ENCODE measurements around the gene FAM120B.

FAM120B gene

DNA sequence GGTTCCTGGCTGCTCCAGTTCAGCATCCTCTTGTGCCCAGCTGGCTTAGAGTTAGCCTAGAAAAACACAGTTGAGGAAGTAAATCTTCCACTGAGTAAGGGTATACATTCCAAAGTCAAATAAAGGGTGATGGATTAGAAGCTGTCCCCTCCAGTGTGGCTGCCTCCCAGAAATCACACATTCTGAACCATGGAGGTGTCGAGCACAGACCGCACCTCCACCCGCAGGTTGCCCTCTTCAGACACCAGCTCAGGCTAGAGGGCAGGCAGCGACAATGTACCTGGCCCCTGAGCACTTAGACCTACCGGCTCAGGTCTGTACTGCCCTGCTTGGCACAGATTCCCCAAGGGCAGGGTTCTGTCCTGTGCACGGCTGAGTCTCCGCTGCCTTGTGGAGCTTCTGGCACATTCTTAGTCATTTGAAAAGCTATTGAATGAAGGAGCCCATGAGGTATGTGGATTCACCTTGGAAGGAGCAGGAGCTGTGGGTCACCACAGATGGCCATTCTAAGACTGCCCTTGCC lies 118.1 kb downstream of the FAM120B start:
- no peak for DNase-seq

GRCh38 chr6:170429450-170429849 lies 122.9 kb downstream of the FAM120B start:
- DNase-seq = no peak

GRCh38 chr6:170433163-170434116 lies 126.9 kb downstream of the FAM120B start:
- DNase-seq = no peak

DNA sequence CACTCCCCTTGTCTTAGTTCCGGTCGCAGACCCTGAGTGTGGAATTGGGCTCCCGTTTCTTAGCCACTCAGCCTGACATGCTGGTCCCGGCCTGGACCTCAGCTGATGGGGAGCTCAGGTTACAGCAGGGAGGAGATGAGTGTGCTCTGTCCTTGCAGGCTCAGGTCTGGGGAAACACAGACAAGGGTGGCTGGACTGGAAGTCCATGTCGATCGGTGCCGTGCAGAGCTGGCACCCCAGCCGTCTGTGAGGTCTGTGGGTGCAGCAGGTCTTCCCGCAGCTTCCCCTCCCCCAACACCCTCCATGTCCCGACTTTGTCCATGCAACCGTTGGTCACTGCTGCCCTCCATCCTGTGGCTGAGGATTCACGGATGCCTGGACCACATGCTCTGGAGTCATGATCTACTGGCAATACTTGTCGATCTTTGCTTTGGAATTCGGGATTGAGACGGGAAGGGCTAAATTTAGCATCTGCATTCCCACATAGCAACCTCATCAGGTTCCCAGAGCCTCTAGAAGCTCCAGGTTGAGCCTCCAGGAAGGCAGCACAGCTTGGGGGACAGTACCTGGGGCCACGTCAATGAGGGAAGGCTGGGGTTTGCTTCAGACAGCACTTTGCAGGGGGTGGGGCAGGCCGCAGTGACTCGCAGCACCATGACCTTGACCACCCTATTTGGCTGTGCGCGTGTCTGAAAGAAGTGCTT lies 127.7 kb downstream of the FAM120B start:
- DNase-seq = no peak

DNA sequence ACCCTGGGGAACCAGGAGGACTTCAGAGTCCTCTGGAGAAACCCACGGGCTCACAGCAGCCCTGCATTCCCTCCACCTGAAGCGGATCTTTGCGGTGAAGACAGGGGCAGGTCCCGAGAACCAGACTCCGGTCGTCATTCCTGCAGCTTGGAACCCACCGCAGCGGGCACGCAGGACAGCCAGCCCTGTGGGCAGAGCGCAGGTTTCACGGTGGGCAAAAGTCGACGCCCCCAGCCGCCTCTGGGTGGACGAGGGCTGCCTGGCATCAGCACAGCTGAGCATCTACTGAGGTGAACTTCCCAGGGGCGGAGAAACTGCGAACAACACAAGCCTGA lies 128.2 kb downstream of the FAM120B start:
- no peak for DNase-seq

GRCh38 chr6:170435766-170436165 lies 129.2 kb downstream of the FAM120B start:
- no peak for DNase-seq

DNA sequence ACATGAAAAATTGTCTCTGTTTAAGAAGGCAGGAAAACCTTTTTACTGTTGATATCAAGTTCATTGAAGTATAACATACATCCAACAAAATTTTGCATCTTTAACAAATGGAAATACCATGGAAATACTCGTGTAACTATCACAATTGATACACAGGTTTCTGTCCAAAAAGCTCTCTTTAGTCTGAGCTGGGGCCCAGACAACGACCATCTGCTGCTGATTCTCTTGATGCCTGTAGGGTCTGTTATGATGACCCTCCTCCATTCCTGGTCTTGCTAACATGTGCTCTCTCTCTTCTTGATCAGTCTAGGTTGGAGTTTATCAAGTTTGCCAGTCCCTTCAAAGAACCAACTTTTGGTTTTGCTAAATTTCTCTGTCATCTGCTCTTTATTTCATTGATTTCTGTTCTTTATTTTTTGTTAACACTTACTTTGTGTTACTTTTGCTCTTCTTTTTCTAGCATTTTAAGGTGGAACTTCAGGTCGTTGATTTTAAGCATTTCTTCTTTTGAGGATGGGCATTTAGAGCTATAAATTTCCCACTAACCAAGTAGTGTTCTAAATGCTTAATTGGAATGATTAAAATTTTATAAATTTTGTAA lies 129.8 kb downstream of the FAM120B start:
- no peak for DNase-seq

DNA sequence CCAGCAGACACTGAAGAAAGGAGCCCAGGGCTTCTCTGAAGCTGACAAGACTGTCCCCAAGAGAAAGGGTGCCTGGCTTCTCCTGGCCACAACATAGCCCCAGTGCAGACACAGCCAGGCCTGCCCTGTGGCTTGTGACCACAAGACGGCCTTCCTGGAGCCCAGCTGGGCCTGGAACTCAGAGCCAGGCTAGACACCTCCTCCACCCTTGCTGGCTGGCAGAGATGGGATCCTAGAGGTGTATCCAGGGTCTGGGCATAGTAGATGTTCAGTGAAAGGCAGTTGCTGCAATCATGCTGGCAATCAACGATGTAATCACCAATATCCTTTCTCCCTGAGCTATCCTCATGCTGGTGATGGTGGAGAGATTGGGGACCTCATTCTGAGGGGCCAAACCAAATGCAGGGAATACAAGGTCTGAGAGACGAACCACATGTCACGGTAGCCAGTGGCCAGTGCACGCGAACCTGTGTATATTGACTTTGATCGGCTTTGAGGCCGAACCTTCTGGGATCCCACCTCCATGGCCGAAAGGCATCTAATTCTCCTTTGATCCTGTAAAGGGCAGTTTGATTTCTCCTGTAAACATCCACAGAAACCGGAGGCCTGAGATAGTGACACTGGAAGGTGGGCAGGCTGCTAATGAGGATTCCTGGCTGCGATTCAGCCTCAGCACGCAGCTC lies 131.3 kb downstream of the FAM120B start:
- DNase-seq = no peak

DNA sequence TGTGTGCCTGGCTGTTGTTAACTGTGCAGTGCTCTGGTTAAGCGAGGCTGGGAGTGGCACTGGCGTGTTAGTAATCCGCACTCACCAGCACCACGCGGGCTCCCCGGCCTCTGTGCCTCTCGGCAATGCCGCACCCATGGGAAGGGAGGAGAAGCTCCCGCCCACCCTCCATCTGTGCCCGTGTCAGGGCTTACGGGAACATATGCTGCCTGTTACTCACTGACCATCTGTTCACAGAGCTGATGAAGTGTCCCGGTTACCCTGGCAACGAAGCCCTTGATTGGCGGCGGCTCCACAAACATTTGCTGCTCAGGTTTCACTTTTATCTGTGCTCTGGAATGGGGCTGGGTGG lies 131.8 kb downstream of the FAM120B start:
- DNase-seq = peak; percentile 91

- no peak for DNase-seq
These were observed 132.3 kb downstream of the FAM120B start for GRCh38 chr6:170438861-170439260.

- no peak for DNase-seq
These were observed 133.1 kb downstream of the FAM120B start for GRCh38 chr6:170439366-170440361.

GRCh38 chr6:170440437-170440836 lies 133.9 kb downstream of the FAM120B start:
- no peak for DNase-seq

DNA sequence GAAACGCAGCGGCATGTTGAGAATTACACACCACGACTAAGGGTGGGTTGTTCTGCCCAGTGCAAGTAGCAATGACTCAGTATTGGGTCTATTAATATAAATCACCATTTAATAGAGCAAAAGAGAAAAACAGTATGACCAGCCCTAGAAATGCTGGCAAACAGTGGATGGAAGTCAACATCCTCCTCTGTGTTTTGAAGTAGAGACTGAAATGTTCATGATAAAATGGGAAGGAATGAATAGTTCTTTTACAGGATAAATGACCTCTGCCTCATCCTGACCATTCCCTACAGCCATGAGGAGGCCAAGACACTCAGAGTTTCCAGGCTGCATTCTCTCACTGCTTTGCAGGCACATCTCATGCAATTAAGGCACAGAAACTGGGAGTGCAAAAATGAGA lies 134.8 kb downstream of the FAM120B start:
- DNase-seq = no peak

- no peak for DNase-seq
These were observed 136.0 kb downstream of the FAM120B start for GRCh38 chr6:170442596-170442995.

DNA sequence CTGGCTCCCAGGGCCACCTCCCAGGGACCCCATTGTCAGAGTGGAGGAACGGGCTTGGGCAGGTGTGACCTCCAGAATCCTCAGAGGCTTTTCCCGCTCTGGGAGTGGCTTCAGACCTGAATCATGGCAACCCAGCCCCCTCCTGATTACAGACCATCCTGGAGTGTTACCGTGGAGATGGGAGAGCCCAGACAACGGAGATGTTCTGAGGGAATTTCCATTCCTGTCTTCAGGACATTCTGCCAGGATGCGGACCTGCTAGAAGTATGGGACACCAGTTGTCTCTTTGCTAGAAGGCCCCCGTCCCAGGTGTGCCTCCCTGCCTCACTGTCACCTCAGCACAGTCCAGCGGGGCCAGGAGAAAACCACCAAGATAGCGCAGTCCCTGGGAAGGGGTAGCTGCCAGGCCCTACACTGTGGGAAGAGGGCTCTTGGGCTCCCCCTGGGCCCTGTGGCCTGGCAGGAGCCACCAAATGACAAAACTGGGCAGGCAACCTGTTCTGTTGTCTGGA lies 136.6 kb downstream of the FAM120B start:
- DNase-seq = no peak

GRCh38 chr6:170444056-170444591 lies 137.6 kb downstream of the FAM120B start:
- DNase-seq = no peak

- no peak for DNase-seq
These were observed 138.3 kb downstream of the FAM120B start for GRCh38 chr6:170444811-170445211.

DNA sequence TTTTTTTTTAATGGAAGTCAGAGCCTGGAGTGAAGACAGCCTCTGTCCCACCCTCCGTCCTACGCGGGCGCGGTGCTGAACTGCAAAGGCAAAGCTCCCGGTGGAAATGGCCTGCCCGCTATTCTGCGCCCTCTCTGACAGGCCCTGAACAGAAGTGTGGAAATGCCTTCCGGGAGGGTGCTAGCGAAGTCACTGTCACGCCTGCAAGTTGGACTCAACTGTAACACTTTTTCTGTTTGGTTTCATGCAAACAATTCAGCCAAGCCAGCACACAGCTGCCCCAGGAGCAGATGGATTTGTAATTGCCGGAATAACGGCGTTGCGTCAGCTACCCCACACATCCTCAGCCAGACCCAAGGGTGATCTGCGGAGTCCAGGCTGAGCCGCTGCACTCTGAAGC lies 138.9 kb downstream of the FAM120B start:
- DNase-seq = no peak

DNA sequence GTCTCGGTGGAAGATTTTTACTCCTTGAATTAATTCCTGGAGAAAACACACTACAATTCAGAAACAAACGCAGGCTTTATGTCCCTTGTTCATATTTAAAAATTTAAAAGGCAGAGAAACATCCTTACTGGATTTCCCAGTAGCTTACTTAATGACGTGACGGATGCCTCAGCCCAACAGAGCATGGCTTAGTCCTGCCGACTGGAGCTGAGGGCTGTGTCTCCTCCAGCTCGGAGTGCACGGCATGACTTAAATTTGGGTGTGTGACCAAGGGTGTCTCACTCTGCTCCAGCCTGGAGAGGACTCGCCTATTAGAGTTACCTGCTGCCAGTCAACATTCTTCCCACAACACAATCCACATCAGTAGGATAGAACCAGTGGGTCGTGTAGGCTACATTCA lies 139.4 kb downstream of the FAM120B start:
- no peak for DNase-seq

- DNase-seq = no peak
These were observed 140.4 kb downstream of the FAM120B start for GRCh38 chr6:170446841-170447560.

DNA sequence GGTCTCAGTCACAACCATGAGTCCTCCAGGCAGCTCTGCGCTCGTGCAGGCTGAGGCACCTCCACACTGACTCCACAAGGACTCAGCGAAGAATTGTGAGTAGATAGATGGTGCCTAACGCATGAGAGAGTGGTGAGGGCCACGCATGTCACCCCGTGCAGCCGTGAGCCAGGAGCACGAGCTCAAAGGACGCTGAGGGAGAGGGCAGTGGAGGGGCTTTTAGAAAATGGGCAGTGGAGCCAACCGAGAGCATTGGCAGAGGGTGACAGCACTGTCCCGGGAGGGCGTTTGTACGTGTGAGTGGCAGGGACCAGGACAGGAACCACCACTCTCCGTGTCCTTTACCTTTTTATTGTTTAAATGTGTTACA lies 141.0 kb downstream of the FAM120B start:
- DNase-seq = no peak

Data from NCI-H1436 (cell line).